Measurements from ENCODE around the gene CCDC122.

CCDC122 gene

DNA sequence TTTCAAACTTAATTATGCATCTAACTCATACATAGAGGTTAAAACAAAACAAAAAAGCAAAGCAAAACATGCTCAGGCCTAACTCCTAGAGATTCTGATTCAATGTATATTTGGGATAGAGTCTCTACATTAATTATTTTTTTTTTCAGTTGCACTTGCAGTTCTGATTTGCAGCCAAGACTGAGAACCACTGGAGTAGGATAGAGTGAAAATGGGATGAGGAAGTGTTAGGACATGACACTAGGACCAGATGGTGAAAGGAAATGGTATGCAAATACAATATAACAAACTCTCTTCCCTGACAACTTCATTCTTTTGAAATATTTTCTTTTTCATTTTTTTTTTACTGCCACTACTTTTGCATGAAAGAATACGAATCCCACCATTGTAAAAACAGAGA is 1.8 kb downstream of the CCDC122 start:
- no peak overlapping the region for H3K4me3 ChIP-seq (ENCODE audit: low read depth, low read length)
- TF ChIP-seq, protein P1, sequence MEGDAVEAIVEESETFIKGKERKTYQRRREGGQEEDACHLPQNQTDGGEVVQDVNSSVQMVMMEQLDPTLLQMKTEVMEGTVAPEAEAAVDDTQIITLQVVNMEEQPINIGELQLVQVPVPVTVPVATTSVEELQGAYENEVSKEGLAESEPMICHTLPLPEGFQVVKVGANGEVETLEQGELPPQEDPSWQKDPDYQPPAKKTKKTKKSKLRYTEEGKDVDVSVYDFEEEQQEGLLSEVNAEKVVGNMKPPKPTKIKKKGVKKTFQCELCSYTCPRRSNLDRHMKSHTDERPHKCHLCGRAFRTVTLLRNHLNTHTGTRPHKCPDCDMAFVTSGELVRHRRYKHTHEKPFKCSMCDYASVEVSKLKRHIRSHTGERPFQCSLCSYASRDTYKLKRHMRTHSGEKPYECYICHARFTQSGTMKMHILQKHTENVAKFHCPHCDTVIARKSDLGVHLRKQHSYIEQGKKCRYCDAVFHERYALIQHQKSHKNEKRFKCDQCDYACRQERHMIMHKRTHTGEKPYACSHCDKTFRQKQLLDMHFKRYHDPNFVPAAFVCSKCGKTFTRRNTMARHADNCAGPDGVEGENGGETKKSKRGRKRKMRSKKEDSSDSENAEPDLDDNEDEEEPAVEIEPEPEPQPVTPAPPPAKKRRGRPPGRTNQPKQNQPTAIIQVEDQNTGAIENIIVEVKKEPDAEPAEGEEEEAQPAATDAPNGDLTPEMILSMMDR (IDR thresholded peaks at IDR 0.05; ENCODE audit: control insufficient read depth, extremely low read depth, insufficient read depth): no peak
- DNase-seq (ENCODE audit: low read depth): no peak

DNA sequence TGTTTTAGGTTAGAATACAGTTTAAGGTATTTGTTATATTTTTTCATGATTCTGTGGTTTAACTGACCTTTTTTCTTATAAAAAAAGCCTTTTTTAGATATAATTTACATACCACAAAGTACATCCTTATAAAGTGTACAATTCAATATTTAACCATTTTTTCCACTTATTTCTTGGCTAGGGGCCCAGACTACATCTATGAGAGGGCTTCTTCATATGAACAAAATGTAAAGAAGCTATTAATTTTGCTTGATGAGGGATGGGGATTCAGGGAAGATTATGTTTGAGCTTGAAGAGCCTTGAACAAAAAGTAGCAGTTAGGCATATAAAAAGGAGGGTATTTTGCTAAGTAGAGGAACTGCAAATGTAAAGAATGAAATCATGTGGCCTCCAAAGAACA is 2.2 kb downstream of the CCDC122 start:
- no peak overlapping the region for H3K4me3 ChIP-seq (ENCODE audit: low read depth, low read length)
- TF ChIP-seq, protein P1 (IDR thresholded peaks at IDR 0.05; ENCODE audit: control insufficient read depth, extremely low read depth, insufficient read depth): no peak
- DNase-seq (ENCODE audit: low read depth): no peak

DNA sequence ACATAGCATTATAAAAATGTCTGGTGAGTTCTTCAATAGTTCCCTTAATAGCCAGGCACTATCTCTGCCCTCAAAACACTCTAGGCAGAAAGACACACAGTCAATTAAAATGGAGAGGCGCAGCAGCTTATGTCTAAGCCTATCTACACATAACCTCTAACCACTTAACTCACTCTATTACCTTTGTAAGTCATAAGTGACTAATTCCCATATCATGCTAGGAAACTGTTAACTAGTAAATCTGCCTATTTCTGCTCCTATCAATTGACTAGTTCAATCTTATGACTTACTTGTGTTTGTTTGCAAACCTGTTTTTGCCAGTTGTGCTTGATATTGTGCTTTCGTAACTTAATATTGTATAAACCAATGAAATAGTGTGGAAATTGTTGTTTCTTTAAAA is 3.2 kb downstream of the CCDC122 start:
- H3K4me3 ChIP-seq (ENCODE audit: low read depth, low read length): no peak overlapping the region
- no peak for DNase-seq (ENCODE audit: low read depth)
- TF ChIP-seq, protein P1 (IDR thresholded peaks at IDR 0.05; ENCODE audit: control insufficient read depth, extremely low read depth, insufficient read depth): no peak

- no peak overlapping the region for H3K4me3 ChIP-seq (ENCODE audit: low read depth, low read length)
- DNase-seq (ENCODE audit: low read depth): no peak
- TF ChIP-seq, protein P1 (IDR thresholded peaks at IDR 0.05; ENCODE audit: control insufficient read depth, extremely low read depth, insufficient read depth): peak; percentile 51
Measured at GRCh38 chr13:43874504-43875092, 4.9 kb downstream of the CCDC122 start.

GRCh38 chr13:43872181-43872580 is 7.4 kb downstream of the CCDC122 start:
- TF ChIP-seq, protein P1 (IDR thresholded peaks at IDR 0.05; ENCODE audit: control insufficient read depth, extremely low read depth, insufficient read depth): no peak
- no peak for DNase-seq (ENCODE audit: low read depth)
- no peak overlapping the region for H3K4me3 ChIP-seq (ENCODE audit: low read depth, low read length)

GRCh38 chr13:43865892-43866291 is 13.6 kb downstream of the CCDC122 start:
- no peak overlapping the region for H3K4me3 ChIP-seq (ENCODE audit: low read depth, low read length)
- DNase-seq (ENCODE audit: low read depth): no peak
- TF ChIP-seq, protein P1 (IDR thresholded peaks at IDR 0.05; ENCODE audit: control insufficient read depth, extremely low read depth, insufficient read depth): no peak

DNA sequence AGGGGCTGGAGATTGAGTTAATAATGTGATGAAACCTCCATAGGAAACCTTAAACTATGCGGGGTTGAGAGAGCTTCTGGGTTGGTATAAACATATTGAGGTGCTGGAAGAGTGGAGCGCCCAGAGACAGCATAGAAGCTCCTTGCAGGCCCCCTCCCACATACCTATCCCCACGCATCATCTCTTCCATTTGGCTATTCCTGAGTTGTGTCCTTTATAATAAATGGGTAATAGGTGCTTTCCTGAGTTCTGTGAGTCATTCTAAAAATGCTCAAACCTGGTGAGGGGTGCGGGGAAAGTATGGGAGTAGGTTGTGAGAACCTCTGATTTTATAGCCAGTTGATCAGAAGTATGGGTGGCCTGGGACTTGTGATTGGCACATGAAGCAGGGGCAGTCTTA is 14.6 kb downstream of the CCDC122 start:
- DNase-seq (ENCODE audit: low read depth): no peak
- TF ChIP-seq, protein P1 (IDR thresholded peaks at IDR 0.05; ENCODE audit: control insufficient read depth, extremely low read depth, insufficient read depth): no peak
- H3K4me3 ChIP-seq (ENCODE audit: low read depth, low read length): no peak overlapping the region
